Occipital lobe (tissue), 2 donors: ENCODE data around the gene SLC22A9. TPM values are rescaled to one million over a fixed set of nuclear protein-coding genes. Genes with fewer than 3 reads are reported as not detected.

Experiments
- DNase-seq: peaks from one replicate; lab custom pipeline; 2025; lab: John Stamatoyannopoulos, UW
- total RNA-seq: library from RNA; depleted of rRNA; stranded (reverse); fragments of >200 nt; gene quantifications from one replicate; pipeline ENCODE4 v1.2.3, GENCODE V29; 2014

SLC22A9 gene
- total RNA-seq, 1 donor from 2014 or later, result not detected

DNA sequence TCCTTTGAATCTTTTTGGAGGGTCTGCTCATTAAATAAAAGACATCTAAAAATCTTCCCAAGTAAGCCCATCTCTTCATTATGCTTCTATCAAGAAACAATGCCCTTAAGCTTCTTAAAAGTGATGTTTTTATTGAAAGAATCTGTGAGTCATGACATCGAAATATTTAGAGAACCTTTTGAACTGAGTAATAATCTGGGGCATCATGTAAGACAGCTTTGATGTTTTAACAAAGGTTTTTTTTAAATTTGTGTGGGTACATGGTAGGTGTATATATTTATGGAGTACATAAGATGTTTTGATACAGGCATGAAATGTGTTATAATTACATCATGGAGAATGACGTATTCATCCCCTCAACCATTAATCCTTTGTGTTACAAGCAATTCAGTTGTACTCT is 74.6 kb downstream of the SLC22A9 start:
- DNase-seq, result no peak

DNA sequence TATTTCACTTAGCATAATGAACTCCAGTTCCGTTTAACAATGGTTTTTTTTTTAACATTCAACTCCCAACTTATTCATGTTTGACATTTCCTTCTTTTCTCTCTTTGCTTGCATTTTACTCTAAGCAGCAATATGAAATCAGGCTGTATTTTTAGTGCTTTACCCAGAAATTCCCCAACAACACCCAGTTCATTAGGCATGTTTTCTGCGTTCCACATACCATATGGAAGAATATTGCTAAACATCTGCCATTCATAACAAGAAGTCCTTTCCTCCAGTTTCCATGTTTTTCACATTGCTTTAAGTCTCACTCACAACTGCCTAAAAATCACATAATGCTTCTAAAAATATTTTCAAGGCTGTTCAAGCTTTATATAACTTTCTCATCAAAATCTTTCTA is 75.5 kb downstream of the SLC22A9 start:
- no peak for DNase-seq

DNA sequence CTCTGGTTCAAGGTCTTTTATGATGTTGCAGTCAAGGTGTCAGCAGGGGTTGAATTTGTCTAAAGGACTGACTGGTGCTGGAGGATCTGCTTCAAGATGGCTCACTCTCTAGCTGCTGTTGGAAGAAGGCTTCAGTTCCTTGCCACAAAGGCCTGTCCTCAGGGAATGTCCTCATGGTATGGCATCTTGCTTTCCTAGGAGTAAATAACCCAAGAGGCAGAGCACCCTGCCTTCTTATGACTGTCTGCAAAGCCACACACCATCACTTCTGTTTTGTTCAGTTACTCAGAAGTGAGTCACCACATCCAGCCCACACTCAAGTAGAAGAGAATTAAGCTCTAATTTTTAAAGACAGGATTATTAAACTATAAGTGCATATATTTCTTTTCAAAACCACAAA is 76.1 kb downstream of the SLC22A9 start:
- no peak for DNase-seq

DNA sequence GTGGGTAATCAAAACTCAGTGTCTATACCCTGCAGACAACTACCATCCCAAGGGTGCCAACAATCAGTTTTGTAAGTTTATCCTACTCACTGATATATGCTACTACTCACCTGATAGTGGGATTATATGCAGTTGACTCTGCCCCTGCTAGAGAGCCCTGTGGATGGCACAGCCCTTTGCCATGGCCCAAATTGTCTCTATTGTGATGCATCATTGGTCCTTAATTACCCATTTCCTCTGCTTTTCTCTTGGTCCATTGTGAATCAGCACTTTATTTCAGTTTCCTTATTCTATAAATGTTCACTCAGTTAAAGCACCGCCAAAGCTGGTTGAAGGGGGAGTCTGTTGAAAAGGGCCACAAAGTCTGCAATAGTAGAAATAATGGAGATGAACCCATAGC is 79.1 kb downstream of the SLC22A9 start:
- no peak for DNase-seq

DNA sequence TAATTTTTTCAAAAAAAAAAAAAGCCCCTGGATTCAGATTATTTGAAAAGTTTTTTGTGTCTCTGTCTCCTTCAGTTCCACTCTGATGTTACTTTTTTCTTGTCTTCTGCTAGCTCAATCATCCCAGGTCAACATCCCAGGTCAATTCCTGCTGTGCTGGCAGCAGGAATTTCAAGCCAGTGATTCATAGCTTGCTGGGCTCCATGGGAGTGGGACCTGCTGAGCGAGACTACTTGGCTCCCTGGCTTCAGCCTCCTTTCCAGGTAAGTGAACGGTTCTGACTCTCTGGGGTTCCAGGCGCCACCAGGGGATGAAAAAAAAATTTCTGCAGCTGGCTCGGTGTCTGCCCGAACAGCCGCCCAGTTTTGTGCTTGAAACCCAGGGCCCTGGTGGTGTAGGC is 90.0 kb downstream of the SLC22A9 start:
- no peak for DNase-seq

Other genes starting within 250 kb of the SLC22A9 start
- not detected for gene SLC22A24, start 225.6 kb upstream of the SLC22A9 start, total RNA-seq
- under 0.01 TPM for gene SLC22A25, start 126.2 kb upstream of the SLC22A9 start, total RNA-seq
- 3.1 TPM for gene PLAAT5, start 121.4 kb downstream of the SLC22A9 start, total RNA-seq
- not detected for gene LGALS12, start 136.3 kb downstream of the SLC22A9 start, total RNA-seq
- 2.3 TPM for gene PLAAT4, start 167.0 kb downstream of the SLC22A9 start, total RNA-seq
- gene PLAAT2, start 193.6 kb downstream of the SLC22A9 start, total RNA-seq, result not detected
- 4.7 TPM for gene PLAAT3, start 244.6 kb downstream of the SLC22A9 start, total RNA-seq